Activated CD4-positive, alpha-beta T cell treated with anti-CD3 and anti-CD28 coated beads, Interleukin-2, amount 10 ng/mL, durations not matched to agents 24 days and 14 days (primary cell): ENCODE measurements around the gene PID1. TPM values are rescaled to one million over a fixed set of nuclear protein-coding genes. Genes with fewer than 3 reads are reported as not detected.

ENCODE experiments used
- DNase-seq: peaks from one replicate; pipeline ENCODE4 v3.0.0; 2022
- H3K27ac Mint-ChIP-seq: one replicate; pipeline ENCODE4 v1.8.0; 2022; ENCODE audit warnings: mild to moderate bottlenecking, mixed read lengths
- H3K27me3 Mint-ChIP-seq: one replicate; pipeline ENCODE4 v1.8.0; 2022; ENCODE audit warnings: mixed read lengths
- H3K36me3 Mint-ChIP-seq: one replicate; pipeline ENCODE4 v1.8.0; 2022; ENCODE audit warnings: low read depth, mild to moderate bottlenecking, mixed read lengths
- H3K4me1 Mint-ChIP-seq: one replicate; pipeline ENCODE4 v1.8.0; 2021; ENCODE audit warnings: mixed read lengths
- H3K4me3 Mint-ChIP-seq: one replicate; pipeline ENCODE4 v1.8.0; 2022; ENCODE audit warnings: mild to moderate bottlenecking, moderate library complexity, mixed read lengths
- H3K9me3 Mint-ChIP-seq: one replicate; pipeline ENCODE4 v1.8.0; 2021; ENCODE audit warnings: mixed read lengths
- intact Hi-C: fragments of 100-400 bp; cut with micrococcal nuclease; formaldehyde crosslinking; loops from one replicate; pipeline ENCODE4 v1.15.1; 2023
- total RNA-seq: library from RNA; stranded (reverse); gene quantifications from 2 replicates; pipeline ENCODE4 v1.2.3, GENCODE V29; 2022

PID1 gene
- total RNA-seq, 1 donor from 2014 or later = not detected

DNA sequence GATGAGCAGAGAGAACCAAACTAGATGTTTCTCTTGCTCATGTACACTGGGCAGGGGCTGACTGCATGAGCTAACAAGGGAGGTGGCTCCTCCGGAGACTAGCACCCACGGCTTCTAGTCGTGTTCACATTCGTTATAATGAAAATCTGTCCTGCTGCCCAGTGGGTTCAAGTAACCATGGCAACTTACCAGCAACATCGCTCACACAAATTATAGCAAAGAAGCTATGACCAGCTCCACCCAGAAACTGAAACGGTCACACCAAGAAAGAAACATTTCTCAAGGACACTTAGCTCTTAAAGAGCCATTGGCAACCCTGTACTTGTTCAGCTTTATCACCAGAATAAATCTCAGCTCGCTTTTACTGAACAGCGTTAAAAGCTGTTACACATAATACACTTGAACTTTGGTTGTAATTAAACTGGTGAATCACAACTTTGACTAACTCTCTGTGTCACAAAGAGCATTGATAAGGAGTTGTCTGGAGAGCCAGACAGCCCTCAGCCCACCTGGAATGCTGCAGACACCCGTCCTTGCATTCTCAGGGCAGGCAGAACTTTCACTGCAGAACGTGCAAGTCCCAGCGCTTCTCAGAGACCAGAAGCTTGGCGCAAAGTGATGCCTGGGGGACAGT lies 141.2 kb downstream of the PID1 start:
- no peaks in the 10 kb centered on the region for H3K36me3 Mint-ChIP-seq
- no peaks in the 10 kb centered on the region for H3K4me1 Mint-ChIP-seq
- H3K27me3 Mint-ChIP-seq = no peaks in the 10 kb centered on the region
- H3K4me3 Mint-ChIP-seq = no peak overlapping the region
- DNase-seq = no peak
- intact Hi-C loops = no loop called here
- H3K27ac Mint-ChIP-seq = no peak overlapping the region
- peaks cover 4% of the 10 kb centered on the region for H3K9me3 Mint-ChIP-seq

DNA sequence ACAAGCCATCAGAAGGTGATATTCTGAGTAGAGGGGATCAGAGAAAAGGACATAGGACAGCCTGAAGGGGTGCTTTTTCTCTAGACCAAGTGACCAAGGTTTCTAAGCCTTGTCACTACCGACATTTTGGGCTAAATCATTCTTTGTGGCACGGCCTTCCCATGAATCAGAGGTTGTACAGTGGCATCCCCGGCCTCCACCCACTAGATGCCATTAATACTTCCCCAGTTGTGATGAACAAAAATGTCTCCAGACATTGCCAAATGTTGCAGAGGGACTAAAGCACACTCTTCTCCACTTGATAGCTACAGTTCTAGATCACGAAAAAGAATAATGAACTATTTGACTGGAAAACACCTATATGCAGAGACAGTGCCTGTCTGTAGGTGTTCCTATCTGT lies 143.6 kb downstream of the PID1 start:
- Mint-ChIP-seq H3K9me3 (peaks cover 4% of the 10 kb centered on the region), H3K36me3 (no peaks in the 10 kb centered on the region), H3K27ac (no peak overlapping the region), H3K4me3 (no peak overlapping the region), H3K4me1 (no peaks in the 10 kb centered on the region), H3K27me3 (no peaks in the 10 kb centered on the region)
- no peak for DNase-seq
- intact Hi-C loops = no loop called here

DNA sequence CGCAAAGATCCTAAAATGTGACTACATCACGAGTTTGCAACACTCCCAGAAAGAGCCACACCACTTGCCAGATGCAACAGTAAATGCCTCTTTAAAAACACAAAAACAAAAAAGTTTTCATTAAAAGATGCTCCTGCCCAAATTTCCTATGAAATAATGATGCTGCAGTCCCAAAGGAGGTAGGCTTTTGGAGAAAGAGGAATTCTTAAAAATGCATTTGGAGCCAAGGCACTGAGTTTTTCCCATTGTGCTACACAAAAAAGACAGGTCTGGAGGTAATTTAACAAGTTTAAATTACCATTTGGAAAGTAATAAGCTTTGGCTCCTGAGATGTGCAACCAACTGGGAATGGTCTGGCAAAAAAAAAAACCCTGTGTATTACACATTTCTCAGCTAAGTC lies 145.0 kb downstream of the PID1 start:
- Mint-ChIP-seq H3K4me1 (no peaks in the 10 kb centered on the region), H3K27me3 (no peaks in the 10 kb centered on the region), H3K36me3 (no peaks in the 10 kb centered on the region), H3K9me3 (peaks cover 4% of the 10 kb centered on the region), H3K4me3 (no peak overlapping the region), H3K27ac (no peak overlapping the region)
- DNase-seq = no peak
- intact Hi-C loops = no loop called here

DNA sequence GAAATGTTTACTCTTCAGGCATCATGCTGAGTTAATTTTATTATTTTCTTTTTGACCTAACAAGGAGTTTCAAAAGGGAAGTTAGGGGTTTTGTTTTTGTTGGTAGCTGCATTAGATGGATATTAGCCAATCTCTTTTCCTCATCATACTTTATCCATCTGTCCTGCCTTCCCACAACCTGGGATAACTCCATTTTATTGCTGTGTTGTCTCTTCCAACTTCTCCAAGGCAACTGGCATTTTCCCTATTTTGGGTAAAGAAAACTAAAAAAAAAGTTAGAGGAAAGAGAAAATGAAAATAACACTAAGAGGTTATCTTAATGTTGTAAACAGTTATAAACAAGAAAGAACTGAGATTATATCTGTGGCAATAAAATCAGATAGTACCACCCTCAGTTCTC lies 147.0 kb downstream of the PID1 start:
- intact Hi-C loops = no loop called here
- no peaks in the 10 kb centered on the region for H3K36me3 Mint-ChIP-seq
- no peak overlapping the region for H3K4me3 Mint-ChIP-seq
- H3K9me3 Mint-ChIP-seq = peaks cover 4% of the 10 kb centered on the region
- no peaks in the 10 kb centered on the region for H3K27me3 Mint-ChIP-seq
- no peaks in the 10 kb centered on the region for H3K4me1 Mint-ChIP-seq
- DNase-seq = no peak
- no peak overlapping the region for H3K27ac Mint-ChIP-seq

DNA sequence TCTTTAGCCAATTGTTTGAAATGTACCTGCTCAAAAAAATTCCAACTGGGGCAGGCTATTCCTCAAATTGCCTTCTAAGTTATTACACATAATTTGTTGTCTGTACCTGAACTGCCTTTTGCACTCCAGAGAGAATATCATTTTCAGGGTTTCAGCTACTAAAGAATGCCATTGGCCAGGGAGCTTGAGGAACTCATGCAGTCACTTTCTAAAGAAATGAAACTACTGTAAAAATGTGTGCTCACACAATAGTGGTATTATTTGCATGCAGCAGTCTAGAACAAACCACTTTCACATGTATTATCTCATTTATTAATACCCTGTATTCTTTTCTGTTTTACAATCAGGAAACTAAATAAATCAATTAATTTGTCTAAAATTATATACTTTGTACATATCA lies 152.2 kb downstream of the PID1 start:
- intact Hi-C loops = no loop called here

DNA sequence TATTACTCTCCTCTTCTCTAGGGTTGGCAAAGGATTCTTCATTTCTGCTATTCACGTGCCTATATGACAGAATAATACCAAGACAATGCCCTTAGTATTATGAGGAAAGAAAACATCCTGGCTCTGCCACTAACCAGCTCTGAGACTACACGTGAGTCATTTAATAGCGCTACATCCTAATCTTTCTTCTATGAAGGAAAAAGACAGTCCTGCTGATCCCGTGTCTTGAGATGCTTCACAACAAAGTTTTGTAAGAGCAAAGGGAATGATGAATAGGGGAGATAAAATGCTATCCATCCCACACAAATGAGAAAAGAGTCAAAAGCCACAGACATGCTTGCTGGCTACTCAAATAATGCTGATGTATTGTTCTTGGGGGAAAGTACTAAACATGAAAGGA lies 152.8 kb downstream of the PID1 start:
- DNase-seq = no peak
- H3K36me3 Mint-ChIP-seq = no peaks in the 10 kb centered on the region
- no peaks in the 10 kb centered on the region for H3K27me3 Mint-ChIP-seq
- intact Hi-C loops = no loop called here
- no peaks in the 10 kb centered on the region for H3K9me3 Mint-ChIP-seq
- no peaks in the 10 kb centered on the region for H3K4me1 Mint-ChIP-seq
- H3K27ac Mint-ChIP-seq = no peak overlapping the region
- no peak overlapping the region for H3K4me3 Mint-ChIP-seq

More for the DNA sequence above, 152.2 kb downstream of the PID1 start:
- H3K27ac Mint-ChIP-seq = no peak overlapping the region
- no peak for DNase-seq
- no peaks in the 10 kb centered on the region for H3K9me3 Mint-ChIP-seq
- no peak overlapping the region for H3K4me3 Mint-ChIP-seq
- no peaks in the 10 kb centered on the region for H3K4me1 Mint-ChIP-seq
- no peaks in the 10 kb centered on the region for H3K27me3 Mint-ChIP-seq
- no peaks in the 10 kb centered on the region for H3K36me3 Mint-ChIP-seq

DNA sequence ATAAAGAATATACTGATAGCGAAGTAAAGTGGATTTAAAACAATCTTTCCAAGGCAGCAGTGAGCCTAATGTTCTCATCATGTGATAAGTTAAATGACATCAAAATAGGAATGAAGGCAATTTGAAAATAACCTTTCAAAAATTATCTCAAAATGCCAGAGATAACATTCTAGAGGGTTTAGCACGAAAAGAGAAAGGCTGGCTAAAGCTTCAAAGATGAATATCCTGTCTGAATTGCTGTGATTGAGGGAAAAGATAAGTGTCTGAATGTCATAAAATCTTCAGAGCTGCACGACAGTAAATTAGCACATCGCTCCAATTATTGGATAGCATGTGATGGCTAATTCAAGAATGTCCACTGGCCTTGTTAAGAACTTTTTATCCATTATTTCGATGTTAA lies 159.3 kb downstream of the PID1 start:
- DNase-seq = no peak
- Mint-ChIP-seq H3K4me3 (no peak overlapping the region), H3K36me3 (no peaks in the 10 kb centered on the region), H3K4me1 (no peaks in the 10 kb centered on the region), H3K27ac (no peak overlapping the region), H3K27me3 (no peaks in the 10 kb centered on the region), H3K9me3 (no peaks in the 10 kb centered on the region)
- intact Hi-C loops = no loop called here

DNA sequence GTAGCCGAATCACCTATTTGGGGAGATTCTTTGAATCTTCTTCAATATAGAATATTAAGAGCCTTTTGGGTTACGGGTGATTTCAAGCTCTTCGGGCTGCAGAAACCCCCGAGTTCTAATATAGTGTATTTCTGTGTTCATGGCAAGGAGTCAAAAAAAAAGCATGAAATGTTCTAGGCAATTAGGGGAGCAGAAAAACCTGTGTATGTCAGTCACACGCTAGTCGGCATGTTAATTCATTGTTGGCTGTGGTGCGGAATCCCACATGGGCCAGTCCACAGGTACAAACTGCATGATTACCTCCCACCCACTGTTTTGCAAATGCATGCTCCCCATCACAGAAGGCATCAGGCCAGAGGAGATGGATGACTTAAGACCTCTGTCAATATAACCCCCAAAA lies 161.9 kb downstream of the PID1 start:
- no peak for DNase-seq
- H3K9me3 Mint-ChIP-seq = no peaks in the 10 kb centered on the region
- no peaks in the 10 kb centered on the region for H3K4me1 Mint-ChIP-seq

DNA sequence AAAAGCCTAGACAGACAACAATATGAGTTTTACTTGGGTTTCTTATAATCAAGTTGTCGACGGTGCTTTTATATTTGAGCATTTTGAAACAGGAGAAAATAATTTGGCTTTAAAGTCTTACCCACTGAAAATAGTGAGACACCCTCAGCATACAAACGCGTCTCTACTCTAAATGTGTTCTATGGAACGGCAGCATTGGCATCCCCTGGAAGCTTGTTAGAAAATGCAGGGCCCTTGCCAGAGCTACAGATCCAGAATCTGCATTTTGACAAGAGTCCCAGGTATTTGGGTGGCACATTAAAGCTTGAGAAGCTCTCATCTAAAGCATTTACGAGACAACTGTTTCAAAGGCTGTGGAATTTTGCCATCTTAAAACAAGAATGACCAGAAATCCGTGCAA lies 163.5 kb downstream of the PID1 start:
- no peaks in the 10 kb centered on the region for H3K9me3 Mint-ChIP-seq
- H3K4me1 Mint-ChIP-seq = no peaks in the 10 kb centered on the region
- no peak overlapping the region for H3K27ac Mint-ChIP-seq
- no peaks in the 10 kb centered on the region for H3K36me3 Mint-ChIP-seq
- no peak for DNase-seq
- H3K27me3 Mint-ChIP-seq = no peaks in the 10 kb centered on the region
- intact Hi-C loops = no loop called here
- no peak overlapping the region for H3K4me3 Mint-ChIP-seq

More for the DNA sequence above, 161.9 kb downstream of the PID1 start:
- H3K27me3 Mint-ChIP-seq = no peaks in the 10 kb centered on the region
- intact Hi-C loops = no loop called here
- H3K36me3 Mint-ChIP-seq = no peaks in the 10 kb centered on the region
- H3K4me3 Mint-ChIP-seq = no peak overlapping the region
- H3K27ac Mint-ChIP-seq = no peak overlapping the region

DNA sequence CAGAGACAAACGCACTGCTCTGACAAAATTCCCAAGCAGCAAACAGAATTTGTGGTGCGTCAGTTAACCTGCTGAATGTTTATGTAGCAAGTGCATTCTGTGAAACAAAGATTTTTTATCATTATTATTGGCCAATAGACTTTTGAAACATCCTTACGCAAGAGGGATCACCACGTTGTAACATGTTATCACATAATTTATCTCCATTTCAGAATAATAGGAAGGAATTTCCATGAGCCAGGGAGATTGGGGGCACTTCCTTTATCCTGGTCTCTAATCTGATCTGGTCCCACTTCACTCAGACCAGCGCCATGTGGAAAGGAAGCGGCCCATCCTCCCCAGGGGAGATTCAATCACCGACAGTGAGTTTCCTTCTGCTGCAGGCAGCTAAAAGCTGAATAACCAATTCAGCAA lies 166.1 kb downstream of the PID1 start:
- H3K27ac Mint-ChIP-seq = no peak overlapping the region
- no peaks in the 10 kb centered on the region for H3K9me3 Mint-ChIP-seq
- no peak for DNase-seq
- no peaks in the 10 kb centered on the region for H3K36me3 Mint-ChIP-seq
- H3K4me3 Mint-ChIP-seq = no peak overlapping the region
- H3K27me3 Mint-ChIP-seq = no peaks in the 10 kb centered on the region
- intact Hi-C loops = no loop called here
- no peaks in the 10 kb centered on the region for H3K4me1 Mint-ChIP-seq

DNA sequence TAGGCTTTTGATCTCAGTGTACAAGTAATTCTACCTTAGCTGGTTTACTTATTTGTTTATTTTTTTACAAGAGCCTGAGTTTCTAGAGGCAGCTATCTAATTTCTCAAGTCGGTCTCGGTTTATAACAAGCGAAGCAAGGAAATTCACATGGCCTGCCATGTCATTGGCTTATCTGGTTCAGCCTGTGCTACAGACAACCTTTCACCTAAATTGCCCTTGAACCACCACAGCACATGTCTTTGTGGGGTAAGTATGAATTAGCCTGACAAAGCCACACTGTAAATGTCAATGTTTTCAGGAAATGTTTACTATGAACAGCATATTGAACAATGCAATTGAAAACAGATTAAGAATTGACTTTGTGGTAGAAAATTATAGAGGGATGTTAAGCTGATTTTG lies 167.1 kb downstream of the PID1 start:
- Mint-ChIP-seq H3K36me3 (no peaks in the 10 kb centered on the region), H3K4me1 (no peaks in the 10 kb centered on the region), H3K27ac (no peak overlapping the region), H3K27me3 (no peaks in the 10 kb centered on the region), H3K4me3 (no peak overlapping the region), H3K9me3 (no peaks in the 10 kb centered on the region)
- intact Hi-C loops = no loop called here
- DNase-seq = no peak

DNA sequence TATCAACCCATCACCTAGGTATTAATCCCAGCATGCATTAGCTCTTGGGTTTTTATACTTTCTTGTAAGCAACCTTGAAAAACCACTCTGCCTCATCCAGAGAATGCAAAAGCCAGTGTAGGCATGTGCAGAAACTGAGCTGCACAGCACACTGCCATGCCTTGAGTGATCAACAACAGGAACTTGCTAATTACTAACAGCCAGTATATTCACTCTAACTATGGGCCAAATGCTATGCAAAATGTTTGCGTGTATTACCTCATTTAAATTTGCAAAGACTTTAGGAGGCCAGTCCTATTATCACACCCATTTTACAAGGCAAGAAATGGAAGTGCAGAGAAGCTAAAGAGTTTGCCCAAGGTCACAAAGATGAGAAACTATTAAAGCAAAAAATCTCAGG lies 169.8 kb downstream of the PID1 start:
- no peaks in the 10 kb centered on the region for H3K36me3 Mint-ChIP-seq
- no peaks in the 10 kb centered on the region for H3K9me3 Mint-ChIP-seq
- no peak overlapping the region for H3K27ac Mint-ChIP-seq
- no peak overlapping the region for H3K4me3 Mint-ChIP-seq
- no peak for DNase-seq
- H3K4me1 Mint-ChIP-seq = no peaks in the 10 kb centered on the region
- no peaks in the 10 kb centered on the region for H3K27me3 Mint-ChIP-seq
- intact Hi-C loops = no loop called here

DNA sequence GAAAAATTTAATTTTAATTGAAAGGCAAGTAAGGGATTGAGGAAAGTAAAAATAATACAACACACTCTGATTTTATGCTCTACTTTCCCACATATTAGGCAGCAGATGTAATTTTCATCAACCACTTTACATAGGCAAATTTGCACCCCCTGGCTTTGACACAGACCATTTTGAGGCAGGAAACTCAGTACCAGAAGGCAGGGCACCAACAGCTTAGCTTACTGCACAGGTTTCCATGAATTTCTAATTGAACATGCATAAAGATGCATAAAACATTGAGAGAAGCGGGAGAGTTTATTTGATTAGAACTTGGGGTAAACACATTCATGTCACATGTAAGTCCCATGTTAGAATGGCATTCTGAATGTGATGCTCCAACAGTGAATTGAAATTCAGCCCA lies 171.9 kb downstream of the PID1 start:
- intact Hi-C loops = no loop called here
- H3K9me3 Mint-ChIP-seq = no peaks in the 10 kb centered on the region
- DNase-seq = no peak
- H3K4me3 Mint-ChIP-seq = no peak overlapping the region
- no peaks in the 10 kb centered on the region for H3K36me3 Mint-ChIP-seq
- no peaks in the 10 kb centered on the region for H3K27me3 Mint-ChIP-seq
- no peak overlapping the region for H3K27ac Mint-ChIP-seq
- H3K4me1 Mint-ChIP-seq = no peaks in the 10 kb centered on the region

DNA sequence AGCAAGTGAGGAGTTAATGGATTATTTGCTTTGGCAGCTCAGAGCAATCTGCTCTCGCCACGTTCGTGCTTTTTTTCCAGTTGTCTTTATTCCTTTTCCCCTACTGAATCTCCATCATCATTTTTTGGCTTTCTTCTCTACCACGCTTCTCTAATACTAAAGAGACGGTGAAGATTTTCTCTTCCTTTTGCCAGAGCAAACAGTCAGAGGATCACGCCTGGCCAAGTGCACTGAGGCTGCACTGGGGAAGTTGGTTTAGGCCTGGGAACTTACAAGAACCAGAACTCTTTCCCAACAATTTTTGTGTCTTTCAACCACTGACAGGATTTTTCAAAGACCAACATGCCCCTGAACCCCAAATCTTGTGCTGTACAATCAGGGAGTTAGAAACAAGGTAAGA lies 172.3 kb downstream of the PID1 start:
- Mint-ChIP-seq H3K27ac (no peak overlapping the region), H3K4me3 (no peak overlapping the region), H3K4me1 (no peaks in the 10 kb centered on the region), H3K36me3 (no peaks in the 10 kb centered on the region), H3K27me3 (no peaks in the 10 kb centered on the region), H3K9me3 (no peaks in the 10 kb centered on the region)
- intact Hi-C loops = no loop called here
- no peak for DNase-seq

DNA sequence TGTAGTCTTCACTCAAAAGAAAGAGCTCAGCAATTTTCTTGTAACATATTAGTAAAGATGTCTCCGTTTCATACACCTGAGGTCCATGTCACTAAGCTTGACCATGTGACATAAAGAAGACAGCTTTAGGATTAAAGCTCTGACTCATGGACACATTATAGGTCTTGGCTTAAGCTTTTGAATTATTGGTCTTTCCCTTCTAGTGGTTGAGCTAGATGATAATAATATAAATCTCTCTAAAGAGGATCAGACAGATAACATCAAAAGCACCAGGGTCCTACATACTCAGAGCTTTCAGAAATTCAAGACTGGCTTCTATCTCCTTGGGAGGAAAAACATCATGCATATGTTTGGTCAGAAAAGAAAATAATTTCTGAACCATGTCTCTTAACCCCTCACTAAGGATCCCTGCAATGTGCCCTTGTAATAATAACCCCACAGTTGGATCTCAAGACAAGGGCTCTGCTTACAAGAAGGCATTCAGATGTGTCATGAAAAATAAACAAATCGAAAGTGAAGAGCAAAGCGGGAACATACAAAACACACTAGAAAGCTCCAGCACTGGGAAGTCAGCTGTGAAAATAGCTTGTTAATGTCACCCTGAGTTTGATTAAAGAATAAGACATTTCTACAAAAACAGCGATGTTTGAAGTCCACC lies 174.5 kb downstream of the PID1 start:
- no peak for DNase-seq
- Mint-ChIP-seq H3K4me1 (no peaks in the 10 kb centered on the region), H3K9me3 (no peaks in the 10 kb centered on the region), H3K4me3 (no peak overlapping the region), H3K27ac (no peak overlapping the region), H3K36me3 (no peaks in the 10 kb centered on the region), H3K27me3 (no peaks in the 10 kb centered on the region)
- intact Hi-C loops = no loop called here
